Measurements from ENCODE around the gene JPH2. TPM values are rescaled to one million over a fixed set of nuclear protein-coding genes. Genes with fewer than 3 reads are reported as not detected.

The JPH2 gene
- total RNA-seq, 1 donor from 2014 or later, result not detected

DNA sequence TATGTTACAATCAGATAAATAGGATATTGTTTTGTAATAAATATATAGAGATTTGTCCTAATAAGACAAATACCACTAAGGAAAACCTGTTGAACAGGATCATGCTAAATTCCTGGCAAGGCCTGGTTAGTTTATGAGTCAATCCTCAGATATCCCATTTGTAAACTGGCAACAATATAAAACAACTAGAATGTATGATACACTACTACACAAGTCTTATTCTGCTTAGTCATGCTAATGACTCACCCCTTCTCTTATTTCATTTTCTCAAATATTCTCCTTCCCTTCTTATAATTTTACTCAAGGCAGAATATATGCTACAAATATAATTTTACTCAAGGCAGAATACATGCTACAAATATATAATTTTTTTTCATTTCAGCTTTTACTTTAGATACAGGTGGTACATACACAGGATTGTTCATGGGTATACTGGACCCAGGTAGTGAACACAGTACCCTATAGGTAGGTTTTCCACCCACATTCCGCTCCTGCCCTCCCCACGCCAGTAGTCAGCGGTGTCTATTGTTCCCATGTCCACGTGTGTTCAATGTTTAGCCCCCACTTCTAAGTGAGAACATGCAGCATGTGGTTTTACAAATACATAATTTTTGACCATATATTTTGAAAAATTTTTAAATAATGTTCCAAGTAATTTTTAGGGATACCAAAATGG is 17.3 kb upstream of the JPH2 start:
- ChIA-PET POLR2A (no interaction called here), CTCF (interaction anchor here (1.5 kb wide), 1 partner anchor 14 kb away, joined by 3 read pairs; no protein-coding TSS in a partner anchor)
- Mint-ChIP-seq H3K4me3 (no peak overlapping the region), H3K27ac (no peak overlapping the region), H3K4me1 (peaks cover 51% of the 10 kb centered on the region), H3K9me3 (no peaks in the 10 kb centered on the region), H3K36me3 (ENCODE audit: low read depth) (peaks cover 68% of the 10 kb centered on the region), H3K27me3 (no peaks in the 10 kb centered on the region)
- intact Hi-C loops (cut with micrococcal nuclease), result no loop called here
- TF ChIP-seq CTCF (IDR thresholded peaks at IDR 0.05), result no peak
- ATAC-seq (ENCODE audit: low read depth) (no peak), DNase-seq (no peak)

DNA sequence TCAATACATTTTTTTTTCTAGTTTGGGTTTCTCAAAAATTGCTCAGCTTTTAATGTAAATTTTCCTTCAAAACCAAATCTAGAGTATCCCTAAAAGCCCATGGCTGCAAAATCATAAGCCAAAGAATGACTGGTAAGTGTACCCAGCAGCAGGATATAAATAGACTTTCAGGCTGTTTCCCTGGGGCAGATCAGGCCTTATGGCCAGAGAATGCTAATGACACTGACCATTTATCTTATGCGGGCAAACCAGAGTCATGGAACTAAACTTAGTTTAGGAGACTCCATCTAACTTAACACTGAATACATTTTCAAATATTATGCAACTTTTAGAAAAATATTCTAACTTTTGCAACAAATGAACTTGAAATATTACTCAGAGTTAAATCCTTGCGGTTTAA is 16.2 kb upstream of the JPH2 start:
- DNase-seq (no peak), ATAC-seq (ENCODE audit: low read depth) (no peak)
- ChIA-PET CTCF (no interaction called here), POLR2A (interaction anchor here (0.6 kb wide), 2 partner anchors 620 to 679 kb away, joined by 3 read pairs; no protein-coding TSS in a partner anchor)
- Mint-ChIP-seq H3K27ac (no peak overlapping the region), H3K36me3 (ENCODE audit: low read depth) (peaks cover 74% of the 10 kb centered on the region), H3K4me1 (peaks cover 39% of the 10 kb centered on the region), H3K4me3 (no peak overlapping the region), H3K27me3 (no peaks in the 10 kb centered on the region), H3K9me3 (no peaks in the 10 kb centered on the region)
- intact Hi-C loops (cut with micrococcal nuclease), result no loop called here
- no peak for TF ChIP-seq CTCF (IDR thresholded peaks at IDR 0.05)

- CTCF ChIA-PET, result no interaction called here
- no peak for TF ChIP-seq CTCF (IDR thresholded peaks at IDR 0.05)
- no peak overlapping the region for H3K4me3 Mint-ChIP-seq
- H3K27me3 Mint-ChIP-seq, result no peaks in the 10 kb centered on the region
- intact Hi-C loops (cut with micrococcal nuclease), result no loop called here
- H3K4me1 Mint-ChIP-seq, result peaks cover 19% of the 10 kb centered on the region
- POLR2A ChIA-PET, result no interaction called here
- H3K9me3 Mint-ChIP-seq, result no peaks in the 10 kb centered on the region
- no peak for DNase-seq
- no peak overlapping the region for H3K27ac Mint-ChIP-seq
- no peak for ATAC-seq (ENCODE audit: low read depth)
- peaks cover 87% of the 10 kb centered on the region for H3K36me3 Mint-ChIP-seq (ENCODE audit: low read depth)
These were observed 14.0 kb upstream of the JPH2 start for GRCh38 chr20:44200983-44201382.

- POLR2A ChIA-PET, result no interaction called here
- Mint-ChIP-seq H3K27me3 (no peaks in the 10 kb centered on the region), H3K36me3 (ENCODE audit: low read depth) (peaks cover 87% of the 10 kb centered on the region), H3K4me3 (no peak overlapping the region), H3K4me1 (peaks cover 18% of the 10 kb centered on the region), H3K9me3 (no peaks in the 10 kb centered on the region), H3K27ac (no peak overlapping the region)
- no peak for TF ChIP-seq CTCF (IDR thresholded peaks at IDR 0.05)
- DNase-seq, result no peak
- intact Hi-C loops (cut with micrococcal nuclease), result no loop called here
- no peak for ATAC-seq (ENCODE audit: low read depth)
- CTCF ChIA-PET, result no interaction called here
These were observed 13.4 kb upstream of the JPH2 start for GRCh38 chr20:44200371-44200770.

GRCh38 chr20:44199877-44200276 is 12.9 kb upstream of the JPH2 start:
- ChIA-PET POLR2A (no interaction called here), CTCF (no interaction called here)
- no peak overlapping the region for H3K4me3 Mint-ChIP-seq
- H3K4me1 Mint-ChIP-seq, result peaks cover 15% of the 10 kb centered on the region
- no peak for TF ChIP-seq CTCF (IDR thresholded peaks at IDR 0.05)
- intact Hi-C loops (cut with micrococcal nuclease), result no loop called here
- H3K27ac Mint-ChIP-seq, result no peak overlapping the region
- DNase-seq, result no peak
- peaks cover 84% of the 10 kb centered on the region for H3K36me3 Mint-ChIP-seq (ENCODE audit: low read depth)
- no peaks in the 10 kb centered on the region for H3K27me3 Mint-ChIP-seq
- ATAC-seq (ENCODE audit: low read depth), result no peak
- H3K9me3 Mint-ChIP-seq, result no peaks in the 10 kb centered on the region
